IgD-negative memory B cell (primary cell): ENCODE results near the gene MACROD1. TPM values are rescaled to one million over a fixed set of nuclear protein-coding genes. Genes with fewer than 3 reads are reported as not detected.

ENCODE experiments used
- H3K27ac Mint-ChIP-seq, 3 donors: one replicate each; pipeline ENCODE4 v1.8.0; 2020 to 2022; ENCODE audit warnings: mild to moderate bottlenecking in 3 of 3, mixed read lengths in 3 of 3, moderate library complexity in 1 of 3
- H3K27me3 Mint-ChIP-seq: one replicate; pipeline ENCODE4 v1.8.0; 2021; ENCODE audit warnings: mixed read lengths
- H3K36me3 Mint-ChIP-seq: one replicate; pipeline ENCODE4 v1.8.0; 2020; ENCODE audit warnings: mild to moderate bottlenecking, mixed read lengths
- H3K4me1 Mint-ChIP-seq, 3 donors: one replicate each; pipeline ENCODE4 v1.8.0; 2020 to 2022; ENCODE audit warnings: mixed read lengths in 3 of 3, mild to moderate bottlenecking in 1 of 3
- H3K4me3 Mint-ChIP-seq, 4 donors: one replicate each; pipeline ENCODE4 v1.8.0; 2020 to 2022; ENCODE audit warnings: mild to moderate bottlenecking in 4 of 4, mixed read lengths in 4 of 4, moderate library complexity in 3 of 4
- H3K9me3 Mint-ChIP-seq, 3 donors: one replicate each; pipeline ENCODE4 v1.8.0; 2020 to 2021; ENCODE audit warnings: mixed read lengths in 3 of 3, mild to moderate bottlenecking in 1 of 3
- polyA plus RNA-seq: library from polyadenylated mRNA; unstranded; fragments of 300-500 nt; fragmentation: Illumina TruSeq; gene quantifications from one replicate; pipeline ENCODE4 v1.2.3, GENCODE V29; 2021

Gene MACROD1
- polyA plus RNA-seq, 1 donor from 2014 or later = 9.7 TPM

- H3K27ac Mint-ChIP-seq = no peak overlapping the region
- peak overlapping the region; percentile 29 to 84 (median 62) for H3K4me3 Mint-ChIP-seq
- H3K4me1 Mint-ChIP-seq = peaks cover 0 to 3% (median 2%) of the 10 kb centered on the region in 3 donors
- H3K36me3 Mint-ChIP-seq = peaks cover 2% of the 10 kb centered on the region
- H3K9me3 Mint-ChIP-seq = no peaks in the 10 kb centered on the region
- H3K27me3 Mint-ChIP-seq = no peaks in the 10 kb centered on the region
Measured at GRCh38 chr11:64000026-64000739, 165.7 kb downstream of the MACROD1 start.

GRCh38 chr11:63999349-64000025 lies 166.4 kb downstream of the MACROD1 start:
- peaks cover 3% of the 10 kb centered on the region for H3K36me3 Mint-ChIP-seq
- peaks cover 0 to 3% (median 2%) of the 10 kb centered on the region in 3 donors for H3K4me1 Mint-ChIP-seq
- no peaks in the 10 kb centered on the region for H3K27me3 Mint-ChIP-seq
- H3K4me3 Mint-ChIP-seq = peak overlapping the region; percentile 29 to 84 (median 64)
- H3K9me3 Mint-ChIP-seq = no peaks in the 10 kb centered on the region
- H3K27ac Mint-ChIP-seq = no peak overlapping the region

GRCh38 chr11:63998558-63999348 lies 167.2 kb downstream of the MACROD1 start:
- peak overlapping the region in 3 of 4 donors; percentile 62 to 78 (median 65) for H3K4me3 Mint-ChIP-seq
- no peak overlapping the region for H3K27ac Mint-ChIP-seq
- no peaks in the 10 kb centered on the region for H3K27me3 Mint-ChIP-seq
- H3K36me3 Mint-ChIP-seq = peaks cover 3% of the 10 kb centered on the region
- no peaks in the 10 kb centered on the region for H3K9me3 Mint-ChIP-seq
- peaks cover 0 to 3% (median 2%) of the 10 kb centered on the region in 3 donors for H3K4me1 Mint-ChIP-seq

- peak overlapping the region in 1 of 3 donors; percentile 77 for H3K27ac Mint-ChIP-seq
- H3K4me1 Mint-ChIP-seq = peaks cover 0 to 8% (median 7%) of the 10 kb centered on the region in 3 donors
- H3K4me3 Mint-ChIP-seq = peak overlapping the region in 1 of 4 donors; percentile 26
- no peaks in the 10 kb centered on the region for H3K27me3 Mint-ChIP-seq
- H3K36me3 Mint-ChIP-seq = peaks cover 3% of the 10 kb centered on the region
- H3K9me3 Mint-ChIP-seq = no peaks in the 10 kb centered on the region
Measured at GRCh38 chr11:63997801-63998337, 168.0 kb downstream of the MACROD1 start.

- peak overlapping the region in 1 of 3 donors; percentile 77 for H3K27ac Mint-ChIP-seq
- H3K27me3 Mint-ChIP-seq = no peaks in the 10 kb centered on the region
- peak overlapping the region in 1 of 4 donors; percentile 26 for H3K4me3 Mint-ChIP-seq
- H3K4me1 Mint-ChIP-seq = peaks cover 0 to 8% (median 7%) of the 10 kb centered on the region in 3 donors
- H3K9me3 Mint-ChIP-seq = no peaks in the 10 kb centered on the region
- H3K36me3 Mint-ChIP-seq = peaks cover 3% of the 10 kb centered on the region
Measured at GRCh38 chr11:63997104-63997700, 168.7 kb downstream of the MACROD1 start.

GRCh38 chr11:63996512-63996911 lies 169.4 kb downstream of the MACROD1 start:
- Mint-ChIP-seq H3K27ac (no peak overlapping the region), H3K4me1 (peaks cover 0 to 10% (median 9%) of the 10 kb centered on the region in 3 donors), H3K9me3 (no peaks in the 10 kb centered on the region), H3K36me3 (peaks cover 3% of the 10 kb centered on the region), H3K4me3 (no peak overlapping the region), H3K27me3 (no peaks in the 10 kb centered on the region)

- H3K36me3 Mint-ChIP-seq = peaks cover 5% of the 10 kb centered on the region
- H3K4me3 Mint-ChIP-seq = peak overlapping the region in 1 of 4 donors; percentile 52
- no peaks in the 10 kb centered on the region for H3K9me3 Mint-ChIP-seq
Measured at GRCh38 chr11:63993993-63994392, 171.9 kb downstream of the MACROD1 start.

GRCh38 chr11:63993100-63993499 lies 172.8 kb downstream of the MACROD1 start:
- no peak overlapping the region for H3K27ac Mint-ChIP-seq
- H3K36me3 Mint-ChIP-seq = peaks cover 11% of the 10 kb centered on the region
- H3K4me3 Mint-ChIP-seq = peak overlapping the region in 1 of 4 donors; percentile 2
- no peaks in the 10 kb centered on the region for H3K9me3 Mint-ChIP-seq
- no peaks in the 10 kb centered on the region for H3K27me3 Mint-ChIP-seq
- peaks cover 0 to 14% (median 11%) of the 10 kb centered on the region in 3 donors for H3K4me1 Mint-ChIP-seq

More at GRCh38 chr11:63993993-63994392, 171.9 kb downstream of the MACROD1 start:
- H3K4me1 Mint-ChIP-seq = peaks cover 0 to 9% (median 9%) of the 10 kb centered on the region in 3 donors
- no peaks in the 10 kb centered on the region for H3K27me3 Mint-ChIP-seq
- no peak overlapping the region for H3K27ac Mint-ChIP-seq

GRCh38 chr11:63991558-63991957 lies 174.4 kb downstream of the MACROD1 start:
- no peaks in the 10 kb centered on the region for H3K9me3 Mint-ChIP-seq
- H3K4me1 Mint-ChIP-seq = peaks cover 0 to 19% (median 18%) of the 10 kb centered on the region in 3 donors
- no peaks in the 10 kb centered on the region for H3K27me3 Mint-ChIP-seq
- peak overlapping the region in 1 of 4 donors; percentile 52 for H3K4me3 Mint-ChIP-seq
- H3K36me3 Mint-ChIP-seq = peaks cover 9% of the 10 kb centered on the region
- H3K27ac Mint-ChIP-seq = peak overlapping the region in 1 of 3 donors; percentile 27

GRCh38 chr11:63986932-63987513 lies 178.9 kb downstream of the MACROD1 start:
- no peaks in the 10 kb centered on the region for H3K27me3 Mint-ChIP-seq
- H3K27ac Mint-ChIP-seq = peak overlapping the region in 2 of 3 donors; percentile 53 to 99
- H3K4me3 Mint-ChIP-seq = peak overlapping the region; percentile 72 to 82 (median 74)
- H3K36me3 Mint-ChIP-seq = peaks cover 9% of the 10 kb centered on the region
- no peaks in the 10 kb centered on the region for H3K9me3 Mint-ChIP-seq
- H3K4me1 Mint-ChIP-seq = peaks cover 18 to 26% (median 22%) of the 10 kb centered on the region in 3 donors

- Mint-ChIP-seq H3K4me3 (peak within 1 kb of the TSS; percentile 94 to 99 (median 98)), H3K27ac (peak within 1 kb of the TSS; percentile 93 to 99 (median 98)), H3K4me1 (peaks cover 20 to 24% (median 21%) of the 10 kb centered on the region in 3 donors), H3K9me3 (no peaks in the 10 kb centered on the region), H3K27me3 (no peaks in the 10 kb centered on the region), H3K36me3 (peaks cover 9% of the 10 kb centered on the region)
Measured at GRCh38 chr11:63986156-63986931, 179.6 kb downstream of the MACROD1 start, which contains the start of gene OTUB1. Gene OTUB1, plus strand, starts transcription at chr11:63986438. Its CDS starts 19 bp downstream, at chr11:63986457.

- Mint-ChIP-seq H3K9me3 (no peaks in the 10 kb centered on the region), H3K36me3 (peaks cover 9% of the 10 kb centered on the region), H3K27ac (peak overlapping the region; percentile 93 to 99 (median 98)), H3K4me3 (peak overlapping the region; percentile 94 to 99 (median 98)), H3K4me1 (peaks cover 22 to 26% (median 24%) of the 10 kb centered on the region in 3 donors), H3K27me3 (no peaks in the 10 kb centered on the region)
Measured at GRCh38 chr11:63985812-63986155, 180.1 kb downstream of the MACROD1 start.

- Mint-ChIP-seq H3K4me1 (peaks cover 16 to 22% (median 22%) of the 10 kb centered on the region in 3 donors), H3K27ac (peak overlapping the region in 1 of 3 donors; percentile 18), H3K9me3 (no peaks in the 10 kb centered on the region), H3K36me3 (peaks cover 2% of the 10 kb centered on the region), H3K27me3 (no peaks in the 10 kb centered on the region), H3K4me3 (peak overlapping the region in 1 of 4 donors; percentile 85)
Measured at GRCh38 chr11:63979426-63979825, 186.5 kb downstream of the MACROD1 start.
